ENCODE results near the gene CDK5RAP3. TPM values are rescaled to one million over a fixed set of nuclear protein-coding genes. Genes with fewer than 3 reads are reported as not detected.

The CDK5RAP3 gene, protein sequence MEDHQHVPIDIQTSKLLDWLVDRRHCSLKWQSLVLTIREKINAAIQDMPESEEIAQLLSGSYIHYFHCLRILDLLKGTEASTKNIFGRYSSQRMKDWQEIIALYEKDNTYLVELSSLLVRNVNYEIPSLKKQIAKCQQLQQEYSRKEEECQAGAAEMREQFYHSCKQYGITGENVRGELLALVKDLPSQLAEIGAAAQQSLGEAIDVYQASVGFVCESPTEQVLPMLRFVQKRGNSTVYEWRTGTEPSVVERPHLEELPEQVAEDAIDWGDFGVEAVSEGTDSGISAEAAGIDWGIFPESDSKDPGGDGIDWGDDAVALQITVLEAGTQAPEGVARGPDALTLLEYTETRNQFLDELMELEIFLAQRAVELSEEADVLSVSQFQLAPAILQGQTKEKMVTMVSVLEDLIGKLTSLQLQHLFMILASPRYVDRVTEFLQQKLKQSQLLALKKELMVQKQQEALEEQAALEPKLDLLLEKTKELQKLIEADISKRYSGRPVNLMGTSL
- 213 and 402 TPM in 2 replicates for total RNA-seq (2014; rRNA removed; shearing (Covaris generic); ENCODE audit: low replicate concordance)

DNA sequence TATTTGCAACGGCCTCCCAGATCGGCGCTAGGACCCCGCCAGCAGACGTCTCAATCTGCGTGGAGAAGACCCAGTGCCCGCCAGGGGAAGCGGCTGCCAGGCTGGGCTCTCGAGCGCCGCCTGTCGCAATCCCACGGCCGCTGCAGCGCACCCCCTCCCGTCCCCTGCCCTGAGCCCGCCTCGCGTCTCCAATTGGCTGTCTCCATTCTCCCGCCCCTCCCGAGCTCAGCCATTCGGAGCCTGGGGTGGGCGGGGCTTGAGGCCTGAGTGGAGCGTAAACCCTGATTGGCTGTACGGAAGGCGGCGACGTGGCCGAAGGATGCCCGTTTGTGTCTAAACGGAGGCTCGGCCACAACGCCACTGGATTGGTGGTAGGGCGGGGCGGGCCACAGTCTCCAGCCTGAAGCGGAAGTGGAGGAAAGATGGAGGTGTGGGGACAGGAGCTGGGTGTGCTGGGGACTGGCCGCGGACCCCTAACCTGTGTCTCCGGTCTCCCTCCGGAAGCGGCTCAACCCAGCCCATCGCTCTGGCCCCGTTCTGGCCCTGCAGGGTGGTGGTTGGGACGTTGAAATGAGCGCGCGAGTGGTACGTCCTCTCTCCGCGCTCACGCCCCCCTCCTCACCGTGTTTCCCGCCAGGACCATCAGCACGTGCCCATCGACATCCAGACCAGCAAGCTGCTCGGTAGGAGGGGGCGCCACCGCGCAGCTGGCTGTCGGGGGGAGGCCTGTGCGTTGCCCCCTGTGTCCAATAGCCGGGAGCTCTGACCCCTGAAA, at the start of gene CDK5RAP3:
CDK5RAP3 (plus strand) TSS at position 389 of the 775 bp plus-strand sequence; CDS start at position 423, 34 bp downstream.
- peak within 1 kb of the TSS; percentile 98 for H3K4me2 ChIP-seq (ENCODE audit: low read depth, low read length, poor library complexity, severe bottlenecking)
- peak within 1 kb of the TSS; percentile 87 for H3K4me3 ChIP-seq (ENCODE audit: low read length)
- no peaks in the 10 kb centered on the region for H4K20me1 ChIP-seq (ENCODE audit: insufficient read depth, low read depth, low read length)
- DNase-seq, result peak; percentile 100
- no peaks in the 10 kb centered on the region for H3K9me2 ChIP-seq (replicated peaks; ENCODE audit: insufficient read depth, low read length)
- peak within 1 kb of the TSS; percentile 27; the same call in 1 of the 2 replicates for H2AFZ ChIP-seq (ENCODE audit: low read length)
- peaks cover 46% of the 10 kb centered on the region for H3K4me1 ChIP-seq (ENCODE audit: low read length)
- peak within 1 kb of the TSS; percentile 91 for H3K27ac ChIP-seq (ENCODE audit: low read length)
- peak within 1 kb of the TSS; percentile 99 for H3K9ac ChIP-seq (ENCODE audit: low read length)
- H3K36me3 ChIP-seq (ENCODE audit: insufficient read depth, low read length), result peaks cover 17% of the 10 kb centered on the region; the same call in 1 of the 2 replicates
- H3K27me3 ChIP-seq (ENCODE audit: low read length), result no peaks in the 10 kb centered on the region
- H3K79me2 ChIP-seq (ENCODE audit: low read length), result peaks cover 30% of the 10 kb centered on the region
- no peaks in the 10 kb centered on the region for H3K9me3 ChIP-seq (ENCODE audit: low read length)

DNA sequence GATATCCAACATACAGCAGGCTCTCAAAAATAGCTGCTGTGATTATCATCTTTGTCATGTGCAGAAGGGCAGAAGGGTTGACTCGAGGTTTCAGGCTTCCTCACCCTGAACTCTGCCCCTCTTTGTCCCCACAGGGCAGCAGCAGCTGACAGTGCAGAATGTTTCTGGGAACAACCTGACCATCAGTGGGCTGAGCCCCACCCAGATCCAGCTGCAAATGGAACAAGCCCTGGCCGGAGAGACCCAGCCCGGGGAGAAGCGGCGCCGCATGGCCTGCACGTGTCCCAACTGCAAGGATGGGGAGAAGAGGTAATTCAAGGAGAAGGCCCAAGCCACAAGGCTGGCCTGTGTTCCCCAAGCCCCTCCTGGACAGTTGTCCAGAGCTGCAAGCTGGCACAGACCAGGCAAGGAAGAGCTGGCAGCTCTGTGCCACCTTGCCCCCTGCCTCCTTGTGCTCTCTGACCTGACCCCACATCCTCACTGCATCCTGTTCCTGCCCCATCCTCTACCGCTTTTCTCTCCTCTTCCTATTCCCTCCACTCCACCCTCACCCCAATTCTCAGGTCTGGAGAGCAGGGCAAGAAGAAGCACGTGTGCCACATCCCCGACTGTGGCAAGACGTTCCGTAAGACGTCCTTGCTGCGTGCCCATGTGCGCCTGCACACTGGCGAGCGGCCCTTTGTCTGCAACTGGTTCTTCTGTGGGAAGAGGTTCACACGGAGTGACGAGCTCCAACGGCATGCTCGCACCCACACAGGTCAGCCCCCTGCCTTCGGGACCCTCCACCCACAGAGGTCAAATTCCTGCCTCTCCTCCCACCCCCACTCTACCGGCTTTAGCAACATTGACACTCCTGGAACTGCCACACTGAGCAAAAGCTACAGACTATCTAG, 45.9 kb upstream of the CDK5RAP3 start:
- Histone ChIP-seq H3K4me3 (ENCODE audit: low read length) (no peak overlapping the region), H3K27ac (ENCODE audit: low read length) (no peak overlapping the region), H4K20me1 (ENCODE audit: insufficient read depth, low read depth, low read length) (no peaks in the 10 kb centered on the region), H2AFZ (ENCODE audit: low read length) (no peak overlapping the region), H3K9me2 (replicated peaks; ENCODE audit: insufficient read depth, low read length) (no peaks in the 10 kb centered on the region), H3K4me2 (ENCODE audit: low read depth, low read length, poor library complexity, severe bottlenecking) (no peak overlapping the region), H3K79me2 (ENCODE audit: low read length) (no peaks in the 10 kb centered on the region), H3K9ac (ENCODE audit: low read length) (no peak overlapping the region), H3K36me3 (ENCODE audit: insufficient read depth, low read length) (peaks cover 4% of the 10 kb centered on the region; the same call in 1 of the 2 replicates), H3K27me3 (ENCODE audit: low read length) (no peaks in the 10 kb centered on the region), H3K4me1 (ENCODE audit: low read length) (no peaks in the 10 kb centered on the region), H3K9me3 (ENCODE audit: low read length) (no peaks in the 10 kb centered on the region)
- DNase-seq, result no peak

DNA sequence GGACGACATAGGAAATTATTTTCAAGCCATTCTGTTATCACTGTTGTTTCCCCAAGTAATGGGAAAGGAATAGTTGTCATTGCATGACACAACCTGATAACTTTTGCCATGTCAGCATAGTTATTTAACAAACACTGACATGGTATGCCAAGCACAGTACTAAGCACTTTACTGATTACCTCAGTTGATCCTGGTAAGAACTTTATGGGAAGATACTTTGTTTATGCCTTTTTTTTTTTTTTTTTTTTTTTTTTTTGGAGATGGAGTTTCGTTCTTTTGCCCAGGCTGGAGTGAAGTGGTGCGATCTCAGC, 45.3 kb upstream of the CDK5RAP3 start:
- no peak for DNase-seq
- Histone ChIP-seq H3K4me1 (ENCODE audit: low read length) (no peaks in the 10 kb centered on the region), H4K20me1 (ENCODE audit: insufficient read depth, low read depth, low read length) (no peaks in the 10 kb centered on the region), H3K36me3 (ENCODE audit: insufficient read depth, low read length) (peaks cover 4% of the 10 kb centered on the region; the same call in 1 of the 2 replicates), H3K9me2 (replicated peaks; ENCODE audit: insufficient read depth, low read length) (no peaks in the 10 kb centered on the region), H3K9ac (ENCODE audit: low read length) (no peak overlapping the region), H2AFZ (ENCODE audit: low read length) (no peak overlapping the region), H3K4me3 (ENCODE audit: low read length) (no peak overlapping the region), H3K4me2 (ENCODE audit: low read depth, low read length, poor library complexity, severe bottlenecking) (no peak overlapping the region), H3K27me3 (ENCODE audit: low read length) (no peaks in the 10 kb centered on the region), H3K79me2 (ENCODE audit: low read length) (no peaks in the 10 kb centered on the region), H3K27ac (ENCODE audit: low read length) (no peak overlapping the region), H3K9me3 (ENCODE audit: low read length) (no peaks in the 10 kb centered on the region)

DNA sequence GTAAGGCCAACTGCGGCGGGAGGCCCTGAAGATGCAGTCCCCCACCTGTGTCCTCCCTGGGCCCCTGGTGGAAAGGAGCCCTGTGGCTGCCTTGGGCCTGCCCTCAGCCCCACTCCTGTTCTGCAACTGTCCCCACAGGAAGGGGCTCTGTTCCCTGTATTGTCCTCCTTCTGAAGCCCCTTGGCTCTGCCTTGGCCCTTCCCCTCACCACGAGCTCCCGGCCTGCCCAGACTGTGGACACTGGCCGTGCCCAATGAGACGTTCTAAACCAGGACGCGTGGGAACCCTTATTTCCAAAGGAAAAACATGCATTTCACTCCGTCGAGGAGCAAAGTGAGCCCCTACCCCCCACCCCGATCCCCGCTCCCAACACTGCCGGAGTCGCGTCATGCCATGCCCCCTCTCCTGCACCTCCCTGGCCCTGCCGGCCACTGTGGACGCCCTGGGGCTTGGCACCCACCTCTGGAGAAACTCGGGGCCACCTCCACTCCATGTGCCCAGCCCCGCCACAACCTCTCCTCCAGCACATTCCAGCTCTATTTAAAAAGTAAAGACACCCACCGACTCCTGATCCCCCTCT, 43.0 kb upstream of the CDK5RAP3 start:
- no peak overlapping the region for H3K9ac ChIP-seq (ENCODE audit: low read length)
- no peak overlapping the region for H3K4me3 ChIP-seq (ENCODE audit: low read length)
- no peak overlapping the region for H3K4me2 ChIP-seq (ENCODE audit: low read depth, low read length, poor library complexity, severe bottlenecking)
- no peak overlapping the region for H2AFZ ChIP-seq (ENCODE audit: low read length)
- no peak overlapping the region for H3K27ac ChIP-seq (ENCODE audit: low read length)
- no peak for DNase-seq
- H3K4me1 ChIP-seq (ENCODE audit: low read length), result no peaks in the 10 kb centered on the region
- H3K79me2 ChIP-seq (ENCODE audit: low read length), result no peaks in the 10 kb centered on the region
- no peaks in the 10 kb centered on the region for H3K27me3 ChIP-seq (ENCODE audit: low read length)
- H4K20me1 ChIP-seq (ENCODE audit: insufficient read depth, low read depth, low read length), result no peaks in the 10 kb centered on the region
- no peaks in the 10 kb centered on the region for H3K9me3 ChIP-seq (ENCODE audit: low read length)
- peaks cover 4% of the 10 kb centered on the region; the same call in 1 of the 2 replicates for H3K36me3 ChIP-seq (ENCODE audit: insufficient read depth, low read length)
- no peaks in the 10 kb centered on the region for H3K9me2 ChIP-seq (replicated peaks; ENCODE audit: insufficient read depth, low read length)

DNA sequence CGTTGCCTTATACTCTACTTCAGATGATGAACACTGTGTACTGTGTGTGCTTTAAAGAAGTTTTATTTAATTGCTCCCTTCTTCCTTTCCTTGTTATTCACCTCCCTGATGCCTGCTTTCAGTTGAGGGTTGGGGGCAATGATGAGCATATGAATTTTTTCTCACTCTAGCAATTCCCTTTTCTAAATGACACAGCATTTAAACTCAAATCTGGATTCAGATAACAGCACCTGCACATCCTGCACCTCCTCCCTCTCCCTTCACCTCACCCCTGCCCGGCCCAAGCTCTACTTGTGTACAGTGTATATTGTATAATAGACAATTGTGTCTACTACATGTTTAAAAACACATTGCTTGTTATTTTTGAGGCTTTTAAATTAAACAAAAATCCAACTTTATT, 42.5 kb upstream of the CDK5RAP3 start:
- Histone ChIP-seq H4K20me1 (ENCODE audit: insufficient read depth, low read depth, low read length) (no peaks in the 10 kb centered on the region), H3K4me2 (ENCODE audit: low read depth, low read length, poor library complexity, severe bottlenecking) (no peak overlapping the region), H3K27me3 (ENCODE audit: low read length) (no peaks in the 10 kb centered on the region), H3K9me3 (ENCODE audit: low read length) (no peaks in the 10 kb centered on the region), H3K27ac (ENCODE audit: low read length) (no peak overlapping the region), H3K4me3 (ENCODE audit: low read length) (no peak overlapping the region), H3K9ac (ENCODE audit: low read length) (no peak overlapping the region), H2AFZ (ENCODE audit: low read length) (no peak overlapping the region), H3K79me2 (ENCODE audit: low read length) (no peaks in the 10 kb centered on the region), H3K9me2 (replicated peaks; ENCODE audit: insufficient read depth, low read length) (no peaks in the 10 kb centered on the region), H3K4me1 (ENCODE audit: low read length) (no peaks in the 10 kb centered on the region), H3K36me3 (ENCODE audit: insufficient read depth, low read length) (no peaks in the 10 kb centered on the region)
- DNase-seq, result no peak

DNA sequence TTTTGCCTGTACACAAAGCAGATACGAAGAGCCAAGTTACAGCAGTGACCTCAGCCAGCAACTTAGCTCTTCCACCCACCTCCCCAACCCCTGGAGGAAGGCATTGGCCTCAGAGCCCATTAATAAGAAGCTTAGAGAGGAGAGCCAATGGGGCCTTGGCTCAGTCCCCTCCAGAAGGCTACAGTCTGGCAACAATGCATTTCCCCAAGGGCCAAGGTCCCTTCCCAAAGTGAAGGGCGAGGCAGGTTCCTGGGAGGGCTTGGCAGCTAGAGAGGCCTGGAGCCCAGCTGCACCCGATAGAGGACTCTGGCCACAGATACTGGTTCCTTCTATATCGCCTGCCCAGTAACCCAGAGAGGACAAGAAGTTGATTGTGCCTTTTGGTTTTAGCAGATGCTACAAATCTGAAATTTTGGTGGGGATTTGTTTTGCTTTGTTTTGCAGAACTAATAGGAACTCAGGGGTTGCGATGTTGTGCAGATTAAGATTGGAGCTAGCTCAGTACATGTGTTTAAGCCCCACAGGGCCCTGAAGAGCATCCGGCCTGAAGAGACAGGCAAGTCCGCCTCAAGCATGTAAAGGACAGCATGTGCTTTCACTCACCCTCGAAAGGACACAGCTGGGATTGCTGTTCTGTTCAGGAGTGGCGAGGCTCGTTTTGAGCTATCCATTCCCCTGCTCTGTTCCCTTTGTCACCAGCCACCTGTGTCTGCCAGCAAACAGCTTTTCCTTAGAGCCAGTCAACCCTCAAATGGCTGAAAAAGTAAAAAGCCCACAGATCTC, 41.5 kb upstream of the CDK5RAP3 start:
- no peaks in the 10 kb centered on the region for H3K9me2 ChIP-seq (replicated peaks; ENCODE audit: insufficient read depth, low read length)
- no peak overlapping the region for H3K9ac ChIP-seq (ENCODE audit: low read length)
- no peak overlapping the region for H2AFZ ChIP-seq (ENCODE audit: low read length)
- no peak for DNase-seq
- no peaks in the 10 kb centered on the region for H4K20me1 ChIP-seq (ENCODE audit: insufficient read depth, low read depth, low read length)
- H3K36me3 ChIP-seq (ENCODE audit: insufficient read depth, low read length), result no peaks in the 10 kb centered on the region
- H3K79me2 ChIP-seq (ENCODE audit: low read length), result no peaks in the 10 kb centered on the region
- no peaks in the 10 kb centered on the region for H3K27me3 ChIP-seq (ENCODE audit: low read length)
- no peak overlapping the region for H3K4me2 ChIP-seq (ENCODE audit: low read depth, low read length, poor library complexity, severe bottlenecking)
- H3K27ac ChIP-seq (ENCODE audit: low read length), result no peak overlapping the region
- no peak overlapping the region for H3K4me3 ChIP-seq (ENCODE audit: low read length)
- H3K4me1 ChIP-seq (ENCODE audit: low read length), result no peaks in the 10 kb centered on the region
- H3K9me3 ChIP-seq (ENCODE audit: low read length), result no peaks in the 10 kb centered on the region

DNA sequence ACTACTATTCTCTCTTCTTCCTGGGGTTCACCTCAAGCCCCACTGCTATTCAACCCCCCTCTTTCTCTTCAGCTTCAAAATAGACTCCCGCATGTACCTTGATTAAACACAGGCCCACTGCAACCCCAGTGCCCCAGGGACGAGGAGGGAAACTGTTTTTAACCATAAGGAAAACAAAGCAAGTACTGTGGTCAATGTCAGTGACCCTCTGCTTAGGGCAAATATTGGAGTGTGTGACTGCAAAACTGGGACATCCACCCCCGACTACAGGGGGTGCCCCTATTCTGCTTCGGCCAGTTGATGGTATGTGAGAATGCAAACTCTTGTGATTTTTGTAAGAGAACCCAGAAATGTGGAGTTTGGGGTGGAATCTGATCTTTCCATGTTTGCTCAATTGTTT, 39.1 kb upstream of the CDK5RAP3 start:
- no peaks in the 10 kb centered on the region for H3K9me2 ChIP-seq (replicated peaks; ENCODE audit: insufficient read depth, low read length)
- no peaks in the 10 kb centered on the region for H3K27me3 ChIP-seq (ENCODE audit: low read length)
- no peaks in the 10 kb centered on the region for H4K20me1 ChIP-seq (ENCODE audit: insufficient read depth, low read depth, low read length)
- DNase-seq, result no peak
- no peak overlapping the region for H3K27ac ChIP-seq (ENCODE audit: low read length)
- no peak overlapping the region for H2AFZ ChIP-seq (ENCODE audit: low read length)
- H3K79me2 ChIP-seq (ENCODE audit: low read length), result no peaks in the 10 kb centered on the region
- H3K4me1 ChIP-seq (ENCODE audit: low read length), result 0 out of 2 replicates have a peak, but pooled peaks cover 2% of the 10 kb centered on the region
- no peak overlapping the region for H3K9ac ChIP-seq (ENCODE audit: low read length)
- H3K36me3 ChIP-seq (ENCODE audit: insufficient read depth, low read length), result no peaks in the 10 kb centered on the region
- no peak overlapping the region for H3K4me3 ChIP-seq (ENCODE audit: low read length)
- no peak overlapping the region for H3K4me2 ChIP-seq (ENCODE audit: low read depth, low read length, poor library complexity, severe bottlenecking)
- H3K9me3 ChIP-seq (ENCODE audit: low read length), result no peaks in the 10 kb centered on the region

All from Karpas-422 (cell line).